ENCODE measurements around the gene SCUBE1.

The SCUBE1 gene

DNA sequence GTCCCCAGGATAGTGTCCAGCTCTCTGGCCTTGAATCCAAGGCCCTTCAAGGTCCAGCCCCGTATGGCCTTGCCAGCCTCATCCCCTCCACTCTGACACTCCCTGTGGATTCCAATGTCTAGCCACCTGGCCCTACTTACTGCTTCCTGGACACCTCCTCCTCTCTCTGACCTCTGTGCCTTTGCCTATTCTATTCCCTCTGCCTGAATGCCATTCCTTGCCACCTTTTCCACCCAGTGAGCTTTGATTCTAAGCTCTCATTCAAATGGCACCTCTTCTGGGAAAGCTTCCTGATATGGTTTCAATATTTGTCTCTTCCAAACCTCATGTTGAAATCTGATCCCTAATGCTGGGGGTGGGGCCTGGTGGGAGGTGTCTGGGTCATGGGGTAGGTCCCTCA, 124.4 kb downstream of the SCUBE1 start:
- no peak overlapping the region for H3K27ac ChIP-seq
- no peak overlapping the region for H3K4me3 ChIP-seq (ENCODE audit: low read depth in 1 of 2, low read length in 1 of 2)
- no peaks in the 10 kb centered on the region for H3K36me3 ChIP-seq
- H3K4me1 ChIP-seq (ENCODE audit: control insufficient read depth in 1 of 2, insufficient read depth in 1 of 2, low read depth in 1 of 2, low read length in 1 of 2) = no peaks in the 10 kb centered on the region
- no peaks in the 10 kb centered on the region for H3K27me3 ChIP-seq
- TF ChIP-seq, protein P1, sequence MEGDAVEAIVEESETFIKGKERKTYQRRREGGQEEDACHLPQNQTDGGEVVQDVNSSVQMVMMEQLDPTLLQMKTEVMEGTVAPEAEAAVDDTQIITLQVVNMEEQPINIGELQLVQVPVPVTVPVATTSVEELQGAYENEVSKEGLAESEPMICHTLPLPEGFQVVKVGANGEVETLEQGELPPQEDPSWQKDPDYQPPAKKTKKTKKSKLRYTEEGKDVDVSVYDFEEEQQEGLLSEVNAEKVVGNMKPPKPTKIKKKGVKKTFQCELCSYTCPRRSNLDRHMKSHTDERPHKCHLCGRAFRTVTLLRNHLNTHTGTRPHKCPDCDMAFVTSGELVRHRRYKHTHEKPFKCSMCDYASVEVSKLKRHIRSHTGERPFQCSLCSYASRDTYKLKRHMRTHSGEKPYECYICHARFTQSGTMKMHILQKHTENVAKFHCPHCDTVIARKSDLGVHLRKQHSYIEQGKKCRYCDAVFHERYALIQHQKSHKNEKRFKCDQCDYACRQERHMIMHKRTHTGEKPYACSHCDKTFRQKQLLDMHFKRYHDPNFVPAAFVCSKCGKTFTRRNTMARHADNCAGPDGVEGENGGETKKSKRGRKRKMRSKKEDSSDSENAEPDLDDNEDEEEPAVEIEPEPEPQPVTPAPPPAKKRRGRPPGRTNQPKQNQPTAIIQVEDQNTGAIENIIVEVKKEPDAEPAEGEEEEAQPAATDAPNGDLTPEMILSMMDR (IDR thresholded peaks at IDR 0.05) = no peak
- H3K9me3 ChIP-seq = no peaks in the 10 kb centered on the region

DNA sequence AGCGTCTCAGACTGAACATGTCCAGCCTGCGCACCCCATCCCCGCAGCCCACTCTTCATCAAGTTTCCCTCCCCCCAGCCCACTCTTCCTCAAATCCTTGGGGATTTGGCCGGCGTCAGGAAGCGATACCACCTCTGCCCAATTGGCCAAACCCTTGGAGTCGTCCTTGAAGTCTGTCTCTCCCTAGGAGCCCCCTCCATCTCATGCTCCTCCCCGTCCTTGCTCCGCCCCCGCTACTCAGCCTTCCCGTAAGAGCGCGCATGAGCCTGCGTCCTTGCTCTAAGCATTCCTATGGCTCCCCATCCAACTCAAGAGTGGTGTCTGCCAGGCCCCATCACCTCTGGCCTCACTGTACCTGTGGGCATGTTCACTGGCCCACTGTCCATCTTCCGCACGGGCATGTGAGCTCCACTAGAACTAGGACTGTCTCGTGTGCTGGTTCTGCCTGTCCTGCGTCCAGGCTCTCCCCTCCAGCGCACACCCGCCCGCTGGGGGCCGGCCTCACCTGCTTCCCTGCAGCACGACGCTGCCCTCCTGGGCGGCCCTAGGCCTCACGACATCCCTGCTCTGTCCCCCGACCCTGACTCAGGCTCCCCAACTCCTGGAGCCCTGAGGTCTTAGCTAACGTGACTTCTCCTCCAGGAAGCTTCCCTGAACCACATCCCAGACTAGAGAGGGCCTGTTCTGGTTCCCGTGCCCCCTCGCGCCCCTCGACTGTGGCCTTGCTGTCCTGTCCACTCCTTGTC, 125.7 kb downstream of the SCUBE1 start:
- Histone ChIP-seq H3K4me1 (ENCODE audit: control insufficient read depth in 1 of 2, insufficient read depth in 1 of 2, low read depth in 1 of 2, low read length in 1 of 2) (no peaks in the 10 kb centered on the region), H3K36me3 (no peaks in the 10 kb centered on the region), H3K27me3 (no peaks in the 10 kb centered on the region), H3K27ac (no peak overlapping the region), H3K9me3 (no peaks in the 10 kb centered on the region), H3K4me3 (ENCODE audit: low read depth in 1 of 2, low read length in 1 of 2) (no peak overlapping the region)
- TF ChIP-seq, protein P1 (IDR thresholded peaks at IDR 0.05) = no peak

DNA sequence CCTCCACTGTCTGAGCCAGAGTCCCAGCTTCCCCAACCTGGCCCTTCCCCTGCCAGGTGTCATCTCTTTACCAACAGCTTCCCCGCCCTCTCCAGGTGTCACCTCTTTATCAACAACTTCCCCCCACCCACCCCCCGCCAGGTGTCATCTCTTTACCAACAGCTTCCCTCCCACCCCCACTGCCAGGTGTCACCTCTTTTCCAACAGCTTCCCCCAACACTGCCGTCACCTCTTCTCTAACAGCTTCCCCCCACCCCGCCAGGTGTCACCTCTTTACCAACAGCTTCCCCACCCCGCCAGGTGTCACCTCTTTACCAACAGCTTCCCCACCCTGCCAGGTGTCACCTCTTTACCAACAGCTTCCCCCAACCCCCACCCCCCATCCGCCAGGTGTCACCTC, 126.4 kb downstream of the SCUBE1 start:
- H3K4me3 ChIP-seq (ENCODE audit: low read depth in 1 of 2, low read length in 1 of 2) = no peak overlapping the region
- no peaks in the 10 kb centered on the region for H3K36me3 ChIP-seq
- H3K4me1 ChIP-seq (ENCODE audit: control insufficient read depth in 1 of 2, insufficient read depth in 1 of 2, low read depth in 1 of 2, low read length in 1 of 2) = no peaks in the 10 kb centered on the region
- H3K27ac ChIP-seq = no peak overlapping the region
- H3K27me3 ChIP-seq = no peaks in the 10 kb centered on the region
- H3K9me3 ChIP-seq = no peaks in the 10 kb centered on the region
- TF ChIP-seq, protein P1 (IDR thresholded peaks at IDR 0.05) = no peak

- TF ChIP-seq, protein P1 (IDR thresholded peaks at IDR 0.05) = no peak
- H3K27ac ChIP-seq = no peak overlapping the region
- no peak overlapping the region for H3K4me3 ChIP-seq (ENCODE audit: low read depth in 1 of 2, low read length in 1 of 2)
- no peaks in the 10 kb centered on the region for H3K4me1 ChIP-seq (ENCODE audit: control insufficient read depth in 1 of 2, insufficient read depth in 1 of 2, low read depth in 1 of 2, low read length in 1 of 2)
- no peaks in the 10 kb centered on the region for H3K36me3 ChIP-seq
- no peaks in the 10 kb centered on the region for H3K9me3 ChIP-seq
- no peaks in the 10 kb centered on the region for H3K27me3 ChIP-seq
These were observed 129.2 kb downstream of the SCUBE1 start for GRCh38 chr22:43213962-43214361.

DNA sequence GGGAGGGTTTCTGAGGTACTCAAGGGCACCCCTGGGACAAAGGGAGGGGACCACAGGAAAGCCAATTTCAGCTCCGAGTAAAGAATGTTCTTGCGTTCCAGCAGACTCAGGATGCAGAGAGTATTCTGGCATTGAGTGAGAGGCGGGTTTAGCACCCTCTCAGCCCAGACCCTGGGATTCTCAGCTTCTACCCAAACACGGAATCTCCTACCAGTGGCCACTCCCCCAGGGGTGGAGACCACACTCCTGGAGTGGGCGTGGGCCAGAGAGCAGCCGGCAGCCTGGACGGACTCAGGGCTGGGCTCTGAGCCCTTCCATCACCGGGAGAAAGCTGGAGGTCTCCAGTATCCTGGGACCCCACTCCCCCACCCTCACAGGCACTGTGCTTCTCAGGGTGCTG, 130.1 kb downstream of the SCUBE1 start:
- H3K27me3 ChIP-seq = no peaks in the 10 kb centered on the region
- H3K27ac ChIP-seq = no peak overlapping the region
- H3K9me3 ChIP-seq = no peaks in the 10 kb centered on the region
- TF ChIP-seq, protein P1 (IDR thresholded peaks at IDR 0.05) = no peak
- H3K4me1 ChIP-seq (ENCODE audit: control insufficient read depth in 1 of 2, insufficient read depth in 1 of 2, low read depth in 1 of 2, low read length in 1 of 2) = no peaks in the 10 kb centered on the region
- no peak overlapping the region for H3K4me3 ChIP-seq (ENCODE audit: low read depth in 1 of 2, low read length in 1 of 2)
- no peaks in the 10 kb centered on the region for H3K36me3 ChIP-seq
